ENCODE results near the gene APOE. TPM values are rescaled to one million over a fixed set of nuclear protein-coding genes. Genes with fewer than 3 reads are reported as not detected.
A peak's percentile ranks its signal among the peaks of the same experiment; 100 is the strongest.

Gene APOE
- total RNA-seq, 2 donors from 2014 or later = 206 to 503 TPM

- DNase-seq (ENCODE audit: low spot score) = no peak
- Histone ChIP-seq H3K27me3 (replicated peaks; ENCODE audit: insufficient read depth) (no peaks in the 10 kb centered on the region), H3K27ac (no peak overlapping the region), H3K36me3 (no peaks in the 10 kb centered on the region), H3K4me1 (replicated peaks) (no peaks in the 10 kb centered on the region), H3K9me3 (no peaks in the 10 kb centered on the region), H3K4me3 (no peak overlapping the region)
- TF ChIP-seq POLR2AphosphoS5 (IDR thresholded peaks at IDR 0.05) = no peak
- TF ChIP-seq POLR2A (IDR thresholded peaks at IDR 0.05) = no peak
- TF ChIP-seq, protein P1, sequence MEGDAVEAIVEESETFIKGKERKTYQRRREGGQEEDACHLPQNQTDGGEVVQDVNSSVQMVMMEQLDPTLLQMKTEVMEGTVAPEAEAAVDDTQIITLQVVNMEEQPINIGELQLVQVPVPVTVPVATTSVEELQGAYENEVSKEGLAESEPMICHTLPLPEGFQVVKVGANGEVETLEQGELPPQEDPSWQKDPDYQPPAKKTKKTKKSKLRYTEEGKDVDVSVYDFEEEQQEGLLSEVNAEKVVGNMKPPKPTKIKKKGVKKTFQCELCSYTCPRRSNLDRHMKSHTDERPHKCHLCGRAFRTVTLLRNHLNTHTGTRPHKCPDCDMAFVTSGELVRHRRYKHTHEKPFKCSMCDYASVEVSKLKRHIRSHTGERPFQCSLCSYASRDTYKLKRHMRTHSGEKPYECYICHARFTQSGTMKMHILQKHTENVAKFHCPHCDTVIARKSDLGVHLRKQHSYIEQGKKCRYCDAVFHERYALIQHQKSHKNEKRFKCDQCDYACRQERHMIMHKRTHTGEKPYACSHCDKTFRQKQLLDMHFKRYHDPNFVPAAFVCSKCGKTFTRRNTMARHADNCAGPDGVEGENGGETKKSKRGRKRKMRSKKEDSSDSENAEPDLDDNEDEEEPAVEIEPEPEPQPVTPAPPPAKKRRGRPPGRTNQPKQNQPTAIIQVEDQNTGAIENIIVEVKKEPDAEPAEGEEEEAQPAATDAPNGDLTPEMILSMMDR (IDR thresholded peaks at IDR 0.05) = no peak
- WGBS = 94% methylated on average over 27 of the region's 27 CpGs
- intact Hi-C loops (cut with DNase I) = no loop called here
Observed at GRCh38 chr19:44865196-44865767, 40.3 kb upstream of the APOE start.

GRCh38 chr19:44866664-44867063, 38.9 kb upstream of the APOE start:
- TF ChIP-seq POLR2A (IDR thresholded peaks at IDR 0.05) = no peak
- TF ChIP-seq, protein P1 (IDR thresholded peaks at IDR 0.05) = no peak
- no peak for TF ChIP-seq POLR2AphosphoS5 (IDR thresholded peaks at IDR 0.05)
- H3K27ac ChIP-seq = no peak overlapping the region
- H3K4me3 ChIP-seq = no peak overlapping the region
- no peak for DNase-seq (ENCODE audit: low spot score)
- no peaks in the 10 kb centered on the region for H3K36me3 ChIP-seq
- WGBS = 93% methylated on average over 4 of the region's 4 CpGs
- no peaks in the 10 kb centered on the region for H3K27me3 ChIP-seq (replicated peaks; ENCODE audit: insufficient read depth)
- intact Hi-C loops (cut with DNase I) = no loop called here
- H3K4me1 ChIP-seq (replicated peaks) = no peaks in the 10 kb centered on the region
- H3K9me3 ChIP-seq = no peaks in the 10 kb centered on the region

DNA sequence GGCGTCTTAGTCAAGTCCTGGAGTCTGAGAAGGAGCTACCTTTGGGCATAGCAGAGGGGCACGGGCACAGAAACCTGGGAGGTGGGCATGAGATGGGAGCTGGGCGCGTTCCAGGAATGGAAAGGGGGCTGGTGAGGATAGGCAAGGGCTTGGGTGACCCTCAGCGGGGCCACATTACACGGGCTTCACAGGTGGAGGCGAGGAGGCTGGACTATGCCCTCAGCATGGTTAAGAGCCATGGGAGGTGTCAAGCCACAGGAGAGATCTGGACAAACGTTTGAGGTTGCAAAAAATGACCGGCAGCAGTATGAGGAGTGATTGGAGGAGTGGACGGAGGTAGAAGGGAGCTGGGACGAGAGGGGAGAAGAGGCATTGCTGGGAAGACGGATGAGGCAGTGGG, 38.0 kb upstream of the APOE start:
- TF ChIP-seq POLR2AphosphoS5 (IDR thresholded peaks at IDR 0.05) (no peak), POLR2A (IDR thresholded peaks at IDR 0.05) (no peak)
- TF ChIP-seq, protein P1 (IDR thresholded peaks at IDR 0.05) = no peak
- Histone ChIP-seq H3K27ac (no peak overlapping the region), H3K9me3 (no peaks in the 10 kb centered on the region), H3K27me3 (replicated peaks; ENCODE audit: insufficient read depth) (no peaks in the 10 kb centered on the region), H3K36me3 (peaks cover 0 to 8% of the 10 kb centered on the region in 2 donors), H3K4me1 (replicated peaks) (no peaks in the 10 kb centered on the region), H3K4me3 (no peak overlapping the region)
- 93% methylated on average over 12 of the region's 12 CpGs for WGBS
- no peak for DNase-seq (ENCODE audit: low spot score)
- intact Hi-C loops (cut with DNase I) = no loop called here

DNA sequence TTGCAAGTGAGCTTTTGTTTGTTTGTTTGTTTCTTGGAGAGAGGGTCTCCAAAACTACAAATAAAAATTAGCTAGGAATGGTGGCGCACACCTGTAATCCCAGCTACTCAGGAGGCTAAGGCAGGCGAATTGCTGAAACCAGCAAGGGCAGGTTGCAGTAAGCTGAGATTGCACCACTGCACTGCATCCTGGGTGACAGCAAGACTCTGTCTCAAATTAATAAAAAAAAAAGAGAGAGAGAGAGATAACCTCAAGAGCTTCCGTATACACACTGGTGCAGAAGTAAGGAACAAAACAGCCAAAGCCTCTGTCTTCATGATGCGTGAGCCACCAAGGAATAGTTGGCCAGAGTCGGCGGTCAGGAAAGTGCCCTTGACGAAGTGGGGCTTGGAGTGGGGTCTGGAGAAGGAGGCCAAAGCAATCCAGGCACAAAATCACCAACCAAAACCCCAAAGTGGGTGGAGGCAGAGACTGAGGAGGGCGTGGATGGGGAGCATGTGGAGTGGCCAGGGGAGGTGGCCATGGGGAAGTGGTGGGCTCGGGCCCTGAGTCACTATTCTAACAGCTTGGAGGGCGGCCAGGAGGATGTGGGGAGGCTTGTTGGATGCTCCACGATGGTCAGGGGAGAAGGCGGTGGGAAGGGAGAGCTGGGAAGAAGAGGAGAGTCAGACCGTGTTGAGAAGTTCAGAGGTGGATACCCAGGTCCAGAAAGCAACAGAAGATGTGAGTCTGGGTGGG, 35.7 kb upstream of the APOE start:
- no peak overlapping the region for H3K4me3 ChIP-seq
- WGBS = 75% methylated on average over 13 of the region's 13 CpGs
- TF ChIP-seq POLR2AphosphoS5 (IDR thresholded peaks at IDR 0.05) = no peak
- no peak for TF ChIP-seq POLR2A (IDR thresholded peaks at IDR 0.05)
- peak overlapping the region in 1 of 2 donors; percentile 11 for H3K27ac ChIP-seq
- H3K4me1 ChIP-seq (replicated peaks) = no peaks in the 10 kb centered on the region
- peaks cover 16 to 26% of the 10 kb centered on the region in 2 donors for H3K36me3 ChIP-seq
- H3K27me3 ChIP-seq (replicated peaks; ENCODE audit: insufficient read depth) = no peaks in the 10 kb centered on the region
- intact Hi-C loops (cut with DNase I) = no loop called here
- DNase-seq (ENCODE audit: low spot score) = no peak
- H3K9me3 ChIP-seq = no peaks in the 10 kb centered on the region

GRCh38 chr19:44871809-44872208, 33.8 kb upstream of the APOE start:
- H3K4me3 ChIP-seq = no peak overlapping the region
- H3K27me3 ChIP-seq (replicated peaks; ENCODE audit: insufficient read depth) = no peaks in the 10 kb centered on the region
- no peak overlapping the region for H3K27ac ChIP-seq
- DNase-seq (ENCODE audit: low spot score) = no peak
- WGBS = 96% methylated on average over 14 of the region's 14 CpGs
- H3K4me1 ChIP-seq (replicated peaks) = no peaks in the 10 kb centered on the region
- peaks cover 17 to 29% of the 10 kb centered on the region in 2 donors for H3K36me3 ChIP-seq
- no peaks in the 10 kb centered on the region for H3K9me3 ChIP-seq
- intact Hi-C loops (cut with DNase I) = no loop called here
- no peak for TF ChIP-seq POLR2AphosphoS5 (IDR thresholded peaks at IDR 0.05)
- TF ChIP-seq, protein P1 (IDR thresholded peaks at IDR 0.05) = no peak
- no peak for TF ChIP-seq POLR2A (IDR thresholded peaks at IDR 0.05)
